Esophagus muscularis mucosa (tissue), 4 donors: ENCODE measurements around the gene LPCAT1. TPM values are rescaled to one million over a fixed set of nuclear protein-coding genes. Genes with fewer than 3 reads are reported as not detected.

Source experiments
- DNase-seq: peaks from one replicate; pipeline ENCODE4 v3.0.0-alpha.2; 2017; ENCODE audit errors: extremely low spot score
- H3K27ac ChIP-seq, 4 donors: fragments of 200-600 bp; sonication (generic); replicated peaks in 1 of 4; 1 replicate in 3 of 4; 2 replicates in 1 of 4; pipeline ENCODE4 v1.5.1; 2016 to 2019; ENCODE audit warnings: mild to moderate bottlenecking in 1 of 4
- H3K27me3 ChIP-seq, 4 donors: fragments of 200-600 bp; sonication (generic); one replicate each; pipeline versions ENCODE4 v1.5.1 to v1.6.0; 2016 to 2019
- H3K36me3 ChIP-seq, 4 donors: fragments of 200-600 bp; sonication (generic); one replicate each; pipeline ENCODE4 v1.5.1; 2016 to 2019
- H3K4me1 ChIP-seq, 4 donors: fragments of 200-600 bp; sonication (generic); one replicate each; pipeline ENCODE4 v1.5.1; 2016 to 2019
- H3K4me3 ChIP-seq, 4 donors: fragments of 200-600 bp; sonication (generic); 1 replicate in 2 of 4; 2 replicates in 2 of 4; pipeline ENCODE4 v1.5.1; 2016 to 2019; ENCODE audit warnings: mild to moderate bottlenecking in 4 of 4, moderate library complexity in 1 of 4
- H3K9me3 ChIP-seq, 4 donors: fragments of 200-600 bp; sonication (generic); 1 replicate in 3 of 4; 2 replicates in 1 of 4; pipeline ENCODE4 v1.5.1; 2016 to 2019
- CTCF ChIP-seq, 3 experiments: fragments of 200-600 bp in 2 of 3; fragments of 450-650 bp in 1 of 3; sonication (generic) in 2 of 3; IDR thresholded peaks; one replicate each; pipeline ENCODE4 v1.5.1; 2017 to 2019; ENCODE audit warnings: antibody characterized with exemption in 3 of 3, mild to moderate bottlenecking in 2 of 3, moderate library complexity in 1 of 3
- EP300 ChIP-seq: sonication (generic); formaldehyde crosslinking; IDR thresholded peaks from one replicate; pipeline ENCODE4 v1.6.1; 2017; ENCODE audit warnings: antibody characterized with exemption
- POLR2A ChIP-seq: fragments of 450-650 bp; IDR thresholded peaks from one replicate; pipeline ENCODE4 v1.6.1; 2017; ENCODE audit warnings: antibody characterized with exemption, moderate library complexity, mild to moderate bottlenecking, low read depth
- POLR2AphosphoS5 ChIP-seq, 2 donors: sonication (generic); formaldehyde crosslinking; IDR thresholded peaks; one replicate each; pipeline ENCODE4 v1.6.1; 2017; ENCODE audit warnings: antibody characterized with exemption in 2 of 2
- WGBS: methylation state at CpG from one replicate; pipeline ENCODE4 v1.1.5; 2018; 5-methylcytosine and 5-hydroxymethylcytosine counted together
- intact Hi-C: fragments of 100-400 bp; cut with DNase I; formaldehyde crosslinking; loops from one replicate; pipeline ENCODE4 v1.15.1; 2023
- total RNA-seq, 4 donors: library from RNA; depleted of rRNA; stranded (reverse); fragments of >200 nt; gene quantifications; one replicate each; pipeline versions ENCODE4 v1.1.0 to v1.2.1, GENCODE V29; 2016

LPCAT1 gene
- total RNA-seq, 4 donors from 2014 or later = 22.5 to 51.7 (median 35.0) TPM

GRCh38 chr5:1497795-1498622, 25.8 kb downstream of the LPCAT1 start:
- Histone ChIP-seq H3K27me3 (no peaks in the 10 kb centered on the region), H3K4me3 (no peak overlapping the region), H3K4me1 (peaks cover 16 to 38% (median 33%) of the 10 kb centered on the region in 4 donors), H3K27ac (no peak overlapping the region), H3K9me3 (no peaks in the 10 kb centered on the region), H3K36me3 (peaks cover 7 to 33% (median 26%) of the 10 kb centered on the region in 4 donors)
- DNase-seq = no peak
- WGBS = 77% methylated on average over 18 of the region's 18 CpGs
- intact Hi-C loops = no loop called here
- TF ChIP-seq EP300 (no peak), POLR2AphosphoS5 (IDR thresholded peaks at IDR 0.05) (no peak), CTCF (IDR thresholded peaks at IDR 0.05) (no peak), POLR2A (no peak)

DNA sequence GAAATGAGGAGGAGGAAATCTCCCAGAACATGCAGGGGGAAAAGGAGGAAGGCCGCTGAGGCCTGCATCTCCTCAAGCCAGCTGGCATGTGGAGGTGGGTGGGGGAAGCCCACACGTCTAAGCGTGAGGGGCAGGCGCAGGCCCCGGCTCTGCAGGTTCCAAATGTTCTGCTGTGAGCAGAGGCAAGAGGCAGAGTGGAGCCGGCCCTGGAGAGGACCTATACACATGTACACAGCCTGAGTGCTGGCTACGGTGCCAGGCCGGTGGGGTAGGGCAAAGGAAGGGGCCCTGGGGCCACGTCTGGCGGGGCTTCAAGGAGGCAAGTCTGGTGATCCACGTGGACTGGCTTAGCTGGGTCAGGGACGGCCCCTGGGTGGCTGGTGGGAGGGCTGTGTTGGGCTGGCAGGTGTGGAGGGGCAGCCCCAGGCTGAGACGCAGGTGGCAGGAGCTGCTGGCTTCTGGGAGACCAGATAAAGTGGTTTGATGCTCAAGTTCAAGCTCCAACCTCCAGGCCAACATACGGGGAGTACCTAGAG, 26.4 kb downstream of the LPCAT1 start:
- no peak for DNase-seq
- H3K4me1 ChIP-seq = peaks cover 16 to 36% (median 32%) of the 10 kb centered on the region in 4 donors
- 76% methylated on average over 13 of the region's 14 CpGs for WGBS
- H3K4me3 ChIP-seq = no peak overlapping the region
- H3K27ac ChIP-seq = no peak overlapping the region
- intact Hi-C loops = no loop called here
- peaks cover 7 to 40% (median 33%) of the 10 kb centered on the region in 4 donors for H3K36me3 ChIP-seq
- H3K27me3 ChIP-seq = no peaks in the 10 kb centered on the region
- H3K9me3 ChIP-seq = no peaks in the 10 kb centered on the region
- TF ChIP-seq POLR2AphosphoS5 (IDR thresholded peaks at IDR 0.05) (no peak), CTCF (IDR thresholded peaks at IDR 0.05) (no peak), POLR2A (no peak), EP300 (no peak)

DNA sequence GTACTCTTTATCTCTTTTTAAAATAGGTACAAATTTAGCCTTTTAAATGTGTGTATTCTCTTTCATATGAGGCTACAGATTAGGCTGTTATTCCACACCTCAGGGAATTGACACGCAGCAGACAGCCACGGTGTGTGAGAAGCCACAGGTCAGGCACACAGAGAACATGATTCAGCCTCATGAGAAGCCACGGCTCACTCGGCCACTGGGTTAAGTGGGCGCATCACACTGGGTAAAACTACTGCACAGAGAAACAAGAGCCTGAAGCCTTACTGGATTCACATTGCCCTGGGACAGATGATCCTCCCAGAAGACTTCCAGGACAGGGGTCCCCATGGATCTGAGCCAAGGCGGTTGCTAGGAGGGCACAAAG, 28.2 kb downstream of the LPCAT1 start:
- H3K9me3 ChIP-seq = no peaks in the 10 kb centered on the region
- intact Hi-C loops = no loop called here
- H3K4me1 ChIP-seq = peaks cover 8 to 23% (median 15%) of the 10 kb centered on the region in 4 donors
- no peak for TF ChIP-seq EP300
- TF ChIP-seq POLR2A = no peak
- TF ChIP-seq POLR2AphosphoS5 (IDR thresholded peaks at IDR 0.05) = no peak
- no peak for TF ChIP-seq CTCF (IDR thresholded peaks at IDR 0.05)
- DNase-seq = no peak
- no peak overlapping the region for H3K27ac ChIP-seq
- H3K4me3 ChIP-seq = no peak overlapping the region
- no peaks in the 10 kb centered on the region for H3K27me3 ChIP-seq
- peaks cover 7 to 56% (median 46%) of the 10 kb centered on the region in 4 donors for H3K36me3 ChIP-seq
- WGBS = 92% methylated on average over 3 of the region's 6 CpGs

DNA sequence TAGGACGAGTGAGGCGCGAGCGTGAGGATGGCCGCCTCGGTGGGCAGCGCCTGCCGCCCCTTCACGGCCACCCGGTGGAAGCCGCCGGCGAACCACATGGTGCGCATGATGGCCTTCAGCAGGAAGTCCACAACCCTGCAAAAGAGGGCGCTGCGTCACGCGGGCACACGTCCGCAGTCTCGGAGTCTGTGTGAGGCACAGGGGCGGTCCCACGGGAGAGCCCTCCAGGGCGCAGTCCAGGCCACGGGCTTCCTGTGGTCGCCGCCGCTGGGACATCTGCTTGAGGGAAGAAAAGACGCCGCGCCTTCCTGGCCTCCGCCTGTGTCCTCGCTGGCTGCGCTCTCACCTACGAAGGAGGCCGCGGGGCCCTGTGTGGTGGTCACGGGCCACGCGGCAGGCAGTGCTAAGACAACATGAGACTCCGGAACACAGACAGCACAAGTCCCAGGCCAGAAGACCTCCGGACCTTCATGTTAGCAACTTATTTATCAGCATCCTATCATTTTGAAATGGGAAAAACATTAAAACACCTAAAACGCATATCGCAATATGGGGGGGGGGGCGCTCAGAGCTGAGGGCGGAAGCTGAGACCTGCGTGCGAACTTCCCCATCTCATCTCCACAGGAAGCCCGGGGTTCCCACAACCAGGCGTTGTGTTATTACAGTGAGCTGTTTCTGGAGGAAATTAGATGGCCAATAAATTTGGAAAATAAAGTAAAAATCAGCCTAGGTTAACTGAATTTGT, 28.8 kb downstream of the LPCAT1 start:
- intact Hi-C loops = no loop called here
- no peaks in the 10 kb centered on the region for H3K9me3 ChIP-seq
- H3K27ac ChIP-seq = no peak overlapping the region
- peaks cover 7 to 59% (median 51%) of the 10 kb centered on the region in 4 donors for H3K36me3 ChIP-seq
- H3K4me1 ChIP-seq = peaks cover 2 to 21% (median 10%) of the 10 kb centered on the region in 4 donors
- H3K4me3 ChIP-seq = no peak overlapping the region
- H3K27me3 ChIP-seq = no peaks in the 10 kb centered on the region
- no peak for DNase-seq
- WGBS = 88% methylated on average over 36 of the region's 50 CpGs
- TF ChIP-seq POLR2A (no peak), POLR2AphosphoS5 (IDR thresholded peaks at IDR 0.05) (no peak), EP300 (no peak), CTCF (IDR thresholded peaks at IDR 0.05) (no peak)
